ENCODE results near the gene LRRC32. TPM values are rescaled to one million over a fixed set of nuclear protein-coding genes. Genes with fewer than 3 reads are reported as not detected.

LRRC32 gene
- total and polyA plus RNA-seq, 8 donors, result 14.0 to 270 (median 23.9) TPM

DNA sequence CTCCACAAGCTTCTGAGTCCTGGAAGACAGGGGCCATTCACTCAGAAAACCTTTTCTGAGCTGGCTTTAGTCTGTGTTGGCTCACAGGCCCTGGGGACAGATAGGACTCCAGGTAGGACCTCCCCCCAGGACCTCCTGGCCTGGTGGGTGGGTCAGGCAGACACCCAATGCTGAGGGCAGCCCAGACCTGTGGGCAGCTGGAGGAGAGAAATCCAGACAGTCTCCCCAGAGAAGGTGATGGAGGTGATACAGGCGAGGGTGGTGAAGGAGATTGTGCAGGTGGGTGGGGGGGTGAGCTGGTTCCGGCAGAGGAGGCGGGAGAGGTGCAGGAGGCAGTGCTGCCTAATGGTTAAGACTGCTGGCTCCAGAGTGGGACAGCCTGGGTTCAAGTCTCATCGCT is 15.6 kb downstream of the LRRC32 start:
- Histone ChIP-seq H3K27me3 (no peaks in the 10 kb centered on the region), H3K4me3 (no peak overlapping the region), H3K9me3 (no peaks in the 10 kb centered on the region), H3K4me1 (peaks cover 13 to 39% (median 29%) of the 10 kb centered on the region in 4 donors), H3K27ac (peak overlapping the region; percentile 47 to 82 (median 73)), H3K36me3 (peaks cover 0 to 11% (median 7%) of the 10 kb centered on the region in 4 donors)
- DNase-seq, result no peak
- intact Hi-C loops (cut with DNase I; ENCODE audit: low total_unique reads), result no loop called here
- TF ChIP-seq POLR2A (IDR thresholded peaks at IDR 0.05) (no peak), EP300 (IDR thresholded peaks at IDR 0.05) (no peak)
- TF ChIP-seq, protein P1, sequence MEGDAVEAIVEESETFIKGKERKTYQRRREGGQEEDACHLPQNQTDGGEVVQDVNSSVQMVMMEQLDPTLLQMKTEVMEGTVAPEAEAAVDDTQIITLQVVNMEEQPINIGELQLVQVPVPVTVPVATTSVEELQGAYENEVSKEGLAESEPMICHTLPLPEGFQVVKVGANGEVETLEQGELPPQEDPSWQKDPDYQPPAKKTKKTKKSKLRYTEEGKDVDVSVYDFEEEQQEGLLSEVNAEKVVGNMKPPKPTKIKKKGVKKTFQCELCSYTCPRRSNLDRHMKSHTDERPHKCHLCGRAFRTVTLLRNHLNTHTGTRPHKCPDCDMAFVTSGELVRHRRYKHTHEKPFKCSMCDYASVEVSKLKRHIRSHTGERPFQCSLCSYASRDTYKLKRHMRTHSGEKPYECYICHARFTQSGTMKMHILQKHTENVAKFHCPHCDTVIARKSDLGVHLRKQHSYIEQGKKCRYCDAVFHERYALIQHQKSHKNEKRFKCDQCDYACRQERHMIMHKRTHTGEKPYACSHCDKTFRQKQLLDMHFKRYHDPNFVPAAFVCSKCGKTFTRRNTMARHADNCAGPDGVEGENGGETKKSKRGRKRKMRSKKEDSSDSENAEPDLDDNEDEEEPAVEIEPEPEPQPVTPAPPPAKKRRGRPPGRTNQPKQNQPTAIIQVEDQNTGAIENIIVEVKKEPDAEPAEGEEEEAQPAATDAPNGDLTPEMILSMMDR (IDR thresholded peaks at IDR 0.05), result no peak
- 85 to 98% (median 91%) methylated on average over 4 of the region's 4 CpGs for WGBS, 5 donors

DNA sequence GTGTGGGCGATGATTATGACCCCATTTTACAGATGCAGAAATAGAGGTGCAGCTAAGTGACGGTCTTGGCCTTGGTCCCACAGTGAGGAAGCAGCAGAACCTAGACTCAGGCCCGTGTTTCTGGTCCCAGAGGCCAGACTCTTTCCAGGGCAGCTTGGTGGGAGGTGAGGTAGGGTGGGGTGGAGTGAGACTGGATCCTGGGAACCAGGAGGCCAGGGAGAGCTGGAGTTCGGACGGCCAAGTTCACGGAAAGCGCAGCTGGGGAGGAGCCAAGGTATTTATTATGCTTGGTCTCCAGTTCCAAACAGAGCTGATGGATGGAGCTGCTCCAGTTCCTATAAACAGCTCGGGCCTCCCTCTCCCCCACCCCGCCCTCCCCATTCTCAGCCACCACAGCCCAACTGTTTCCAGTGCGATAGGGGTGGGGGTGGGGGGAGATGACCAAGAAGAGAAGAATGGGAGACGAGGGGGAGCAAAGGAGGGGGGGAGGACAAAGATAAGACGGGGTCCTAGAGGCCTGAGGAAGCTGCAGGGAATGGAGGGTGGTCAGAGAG is 16.2 kb downstream of the LRRC32 start:
- DNase-seq, result peak; percentile 24 to 93
- H3K4me3 ChIP-seq, result no peak overlapping the region
- peak overlapping the region; percentile 47 to 82 (median 73) for H3K27ac ChIP-seq
- TF ChIP-seq POLR2A (IDR thresholded peaks at IDR 0.05) (no peak), POLR2AphosphoS5 (IDR thresholded peaks at IDR 0.05) (no peak), EP300 (IDR thresholded peaks at IDR 0.05) (no peak)
- TF ChIP-seq, protein P1 (IDR thresholded peaks at IDR 0.05), result no peak
- no peaks in the 10 kb centered on the region for H3K9me3 ChIP-seq
- peaks cover 13 to 39% (median 29%) of the 10 kb centered on the region in 4 donors for H3K4me1 ChIP-seq
- H3K36me3 ChIP-seq, result peaks cover 0 to 5% (median under 1%) of the 10 kb centered on the region in 4 donors
- intact Hi-C loops (cut with DNase I; ENCODE audit: low total_unique reads), result no loop called here
- H3K27me3 ChIP-seq, result no peaks in the 10 kb centered on the region
- 43 to 57% (median 56%) methylated on average over 11 to 12 of the region's 12 CpGs for whole genome bisulfite sequencing, 5 donors

GRCh38 chr11:76653674-76654284 is 16.8 kb downstream of the LRRC32 start:
- peak overlapping the region; percentile 41 to 82 (median 73) for H3K27ac ChIP-seq
- H3K9me3 ChIP-seq, result no peaks in the 10 kb centered on the region
- intact Hi-C loops (cut with DNase I; ENCODE audit: low total_unique reads), result no loop called here
- H3K27me3 ChIP-seq, result no peaks in the 10 kb centered on the region
- 62 to 76% (median 75%) methylated on average over 9 to 10 of the region's 10 CpGs for WGBS, 5 donors
- H3K4me1 ChIP-seq, result peaks cover 13 to 39% (median 29%) of the 10 kb centered on the region in 4 donors
- no peak overlapping the region for H3K4me3 ChIP-seq
- DNase-seq, result peak in 1 of 2 donors; percentile 83
- H3K36me3 ChIP-seq, result no peaks in the 10 kb centered on the region
- TF ChIP-seq POLR2AphosphoS5 (IDR thresholded peaks at IDR 0.05) (peak in 2 of 3 donors; percentile 41 to 45), EP300 (IDR thresholded peaks at IDR 0.05) (no peak)

- no peak for TF ChIP-seq EP300 (IDR thresholded peaks at IDR 0.05)
- no peak for TF ChIP-seq POLR2A (IDR thresholded peaks at IDR 0.05)
- TF ChIP-seq, protein P1 (IDR thresholded peaks at IDR 0.05), result no peak
- no peak for TF ChIP-seq POLR2AphosphoS5 (IDR thresholded peaks at IDR 0.05)
- Histone ChIP-seq H3K4me1 (peaks cover 13 to 39% (median 29%) of the 10 kb centered on the region in 4 donors), H3K27ac (peak overlapping the region in 4 of 5 donors; percentile 63 to 82 (median 75)), H3K9me3 (peaks cover 0 to under 1% (median 0%) of the 10 kb centered on the region in 4 donors), H3K4me3 (no peak overlapping the region), H3K36me3 (no peaks in the 10 kb centered on the region), H3K27me3 (no peaks in the 10 kb centered on the region)
- WGBS, 5 donors, result 70 to 83% (median 77%) methylated on average over 12 of the region's 12 CpGs
- intact Hi-C loops (cut with DNase I; ENCODE audit: low total_unique reads), result no loop called here
- DNase-seq, result peak in 1 of 2 donors; percentile 20
Measured at GRCh38 chr11:76653012-76653673, 17.4 kb downstream of the LRRC32 start.

Data from stomach (tissue), 9 donors.